GM12891 (cell line): ENCODE data around the gene CRKL.
"Not testable (repeated sequence)": the region's sequence is repeated elsewhere in the genome, so short reads cannot be mapped to it uniquely, and the experiment has no call there.

Experiments used
- PAX5 ChIP-seq: IDR thresholded peaks from 2 replicates; pipeline ENCODE4 v1.6.1; 2011; ENCODE audit warnings: low read length, moderate library complexity, mild to moderate bottlenecking; ENCODE audit not compliant: insufficient read depth, severe bottlenecking
- POLR2A ChIP-seq: IDR thresholded peaks from 2 replicates; pipeline ENCODE4 v1.6.1; 2011; ENCODE audit warnings: low read depth, low read length, control low read depth
- POLR2AphosphoS5 ChIP-seq: IDR thresholded peaks from 2 replicates; pipeline ENCODE4 v1.6.1; 2011; ENCODE audit warnings: low read depth, low read length, control low read depth
- POU2F2 ChIP-seq: IDR thresholded peaks from 2 replicates; pipeline ENCODE4 v1.6.1; 2011; ENCODE audit warnings: low read depth, mild to moderate bottlenecking, control low read depth, low read length, moderate library complexity
- SPI1 ChIP-seq: IDR thresholded peaks from 2 replicates; pipeline ENCODE4 v1.6.1; 2011; ENCODE audit warnings: low read depth, low read length, control low read depth
- TAF1 ChIP-seq: IDR thresholded peaks from 2 replicates; pipeline ENCODE4 v1.6.1; 2011; ENCODE audit warnings: low read depth, low read length, control low read depth

DNA sequence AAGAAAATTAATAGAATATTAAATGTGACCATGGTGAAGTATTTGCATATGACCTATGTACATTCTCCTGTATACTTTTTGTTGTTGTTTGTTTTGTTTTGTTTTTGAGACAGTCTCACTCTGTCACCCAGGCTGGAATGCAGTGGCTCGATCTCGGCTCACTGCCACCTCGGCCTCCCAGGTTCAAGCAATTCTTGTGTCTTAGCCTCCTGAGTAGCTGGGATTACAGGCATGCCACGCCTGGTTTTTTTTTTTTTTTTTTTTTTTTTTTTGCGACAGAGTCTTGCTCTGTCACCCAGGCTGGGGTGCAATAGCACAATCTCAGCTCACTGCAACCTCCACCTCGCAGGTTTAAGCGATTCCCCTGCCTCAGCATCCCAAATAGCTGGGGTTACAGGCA is 19.5 kb upstream of the CRKL start:
- TF ChIP-seq SPI1, POLR2A, POLR2AphosphoS5, TAF1, POU2F2, PAX5: not testable (repeated sequence)
